ENCODE data around the gene SEMA4D.

The SEMA4D gene

GRCh38 chr9:89477811-89478630, 19.9 kb downstream of the SEMA4D start:
- H3K27ac Mint-ChIP-seq, result peak overlapping the region; percentile 8
- peaks cover 4% of the 10 kb centered on the region for H3K27me3 Mint-ChIP-seq (ENCODE audit: low read depth, poor library complexity)

GRCh38 chr9:89477384-89477783, 20.5 kb downstream of the SEMA4D start:
- Mint-ChIP-seq H3K36me3 (ENCODE audit: low read depth) (peaks cover 26% of the 10 kb centered on the region), H3K4me1 (peaks cover 60% of the 10 kb centered on the region), H3K9me3 (peaks cover 4% of the 10 kb centered on the region), H3K27ac (no peak overlapping the region), H3K27me3 (ENCODE audit: low read depth, poor library complexity) (peaks cover 4% of the 10 kb centered on the region), H3K4me3 (no peak overlapping the region)
- TF ChIP-seq CTCF (IDR thresholded peaks at IDR 0.05), result no peak
- DNase-seq, result no peak

More at GRCh38 chr9:89477811-89478630, 19.9 kb downstream of the SEMA4D start:
- H3K36me3 Mint-ChIP-seq (ENCODE audit: low read depth), result peaks cover 23% of the 10 kb centered on the region
- H3K9me3 Mint-ChIP-seq, result peaks cover 4% of the 10 kb centered on the region
- no peak overlapping the region for H3K4me3 Mint-ChIP-seq
- H3K4me1 Mint-ChIP-seq, result peaks cover 66% of the 10 kb centered on the region
- TF ChIP-seq CTCF (IDR thresholded peaks at IDR 0.05), result no peak
- DNase-seq, result no peak

- peaks cover 4% of the 10 kb centered on the region for H3K9me3 Mint-ChIP-seq
- H3K4me3 Mint-ChIP-seq, result no peak overlapping the region
- no peak overlapping the region for H3K27ac Mint-ChIP-seq
- peaks cover 51% of the 10 kb centered on the region for H3K4me1 Mint-ChIP-seq
- no peak for TF ChIP-seq CTCF (IDR thresholded peaks at IDR 0.05)
- H3K36me3 Mint-ChIP-seq (ENCODE audit: low read depth), result peaks cover 31% of the 10 kb centered on the region
- DNase-seq, result no peak
- peaks cover 4% of the 10 kb centered on the region for H3K27me3 Mint-ChIP-seq (ENCODE audit: low read depth, poor library complexity)
Observed at GRCh38 chr9:89476546-89476945, 21.4 kb downstream of the SEMA4D start.

GRCh38 chr9:89475891-89476440, 21.9 kb downstream of the SEMA4D start:
- H3K27ac Mint-ChIP-seq, result no peak overlapping the region
- H3K27me3 Mint-ChIP-seq (ENCODE audit: low read depth, poor library complexity), result peaks cover 4% of the 10 kb centered on the region

GRCh38 chr9:89474939-89475338, 23.0 kb downstream of the SEMA4D start:
- peaks cover 4% of the 10 kb centered on the region for H3K9me3 Mint-ChIP-seq
- no peak overlapping the region for H3K27ac Mint-ChIP-seq
- no peak for TF ChIP-seq CTCF (IDR thresholded peaks at IDR 0.05)
- peaks cover 27% of the 10 kb centered on the region for H3K36me3 Mint-ChIP-seq (ENCODE audit: low read depth)
- H3K27me3 Mint-ChIP-seq (ENCODE audit: low read depth, poor library complexity), result peaks cover 4% of the 10 kb centered on the region
- DNase-seq, result no peak
- H3K4me3 Mint-ChIP-seq, result no peak overlapping the region
- peaks cover 42% of the 10 kb centered on the region for H3K4me1 Mint-ChIP-seq

More at GRCh38 chr9:89475891-89476440, 21.9 kb downstream of the SEMA4D start:
- Mint-ChIP-seq H3K36me3 (ENCODE audit: low read depth) (peaks cover 30% of the 10 kb centered on the region), H3K4me3 (no peak overlapping the region), H3K9me3 (peaks cover 4% of the 10 kb centered on the region), H3K4me1 (peaks cover 46% of the 10 kb centered on the region)
- no peak for DNase-seq
- TF ChIP-seq CTCF (IDR thresholded peaks at IDR 0.05), result no peak

Data from nephron progenitor cell (in vitro differentiated cells).